HG03066 (cell line): ENCODE results near the gene RAD52.

Experiments
- ATAC-seq: cut with Tn5 transposase; IDR thresholded peaks from one replicate; pipeline ENCODE4 v1.9.1; 2021; ENCODE audit warnings: low read depth; ENCODE audit not compliant: unreplicated experiment

The RAD52 gene

GRCh38 chr12:880656-881055 is 68.8 kb downstream of the RAD52 start:
- ATAC-seq, result no peak

- ATAC-seq, result no peak
These were observed 69.9 kb downstream of the RAD52 start for GRCh38 chr12:879641-880040.

DNA sequence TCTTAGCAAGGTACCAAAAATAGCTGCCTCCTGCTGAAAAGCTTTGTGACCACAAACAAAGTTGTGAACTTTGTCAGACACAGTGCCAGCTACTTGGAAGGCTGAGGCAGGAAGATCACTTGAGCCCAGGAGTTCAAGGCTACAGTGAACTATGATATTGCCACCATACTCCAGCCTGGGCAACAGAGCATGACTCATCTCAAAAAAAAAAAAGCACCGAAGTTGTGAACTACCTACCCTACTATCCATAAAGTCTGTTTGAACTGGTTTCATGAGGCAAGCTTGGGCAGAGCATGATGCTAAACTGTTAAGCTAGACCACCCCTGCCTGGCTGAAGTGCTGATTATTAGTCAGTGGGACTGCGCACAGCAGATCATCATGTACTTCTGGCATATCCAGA is 75.5 kb downstream of the RAD52 start:
- no peak for ATAC-seq

- no peak for ATAC-seq
These were observed 79.1 kb downstream of the RAD52 start for GRCh38 chr12:870378-870777.

DNA sequence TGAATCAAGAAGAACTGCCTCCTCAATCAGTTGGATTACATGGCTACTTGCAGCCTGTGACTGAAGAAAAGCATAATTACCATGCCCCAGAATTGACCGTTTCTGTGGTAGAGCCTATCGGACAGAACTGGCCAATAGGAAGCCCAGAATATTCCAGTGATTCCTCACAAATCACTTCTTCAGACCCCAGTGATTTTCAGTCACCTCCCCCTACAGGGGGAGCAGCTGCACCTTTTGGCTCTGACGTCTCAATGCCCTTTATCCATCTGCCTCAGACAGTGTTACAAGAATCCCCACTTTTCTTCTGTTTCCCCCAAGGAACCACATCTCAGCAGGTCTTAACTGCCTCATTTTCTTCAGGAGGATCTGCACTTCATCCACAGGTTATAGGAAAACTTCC is 80.8 kb downstream of the RAD52 start:
- no peak for ATAC-seq

DNA sequence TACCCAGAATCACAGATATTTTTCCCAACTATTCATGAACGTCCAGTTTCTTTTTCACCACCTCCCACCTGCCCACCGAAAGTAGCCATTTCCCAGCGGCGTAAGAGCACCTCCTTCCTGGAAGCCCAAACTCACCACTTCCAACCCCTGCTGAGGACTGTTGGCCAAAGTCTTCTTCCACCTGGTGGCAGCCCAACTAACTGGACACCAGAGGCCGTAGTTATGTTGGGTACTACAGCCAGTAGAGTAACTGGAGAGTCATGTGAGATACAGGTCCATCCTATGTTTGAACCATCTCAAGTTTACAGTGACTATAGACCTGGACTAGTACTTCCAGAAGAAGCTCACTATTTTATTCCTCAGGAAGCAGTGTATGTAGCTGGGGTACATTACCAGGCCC is 81.6 kb downstream of the RAD52 start:
- no peak for ATAC-seq

GRCh38 chr12:865614-866013 is 83.9 kb downstream of the RAD52 start:
- no peak for ATAC-seq

GRCh38 chr12:863285-863684 is 86.2 kb downstream of the RAD52 start:
- ATAC-seq, result no peak

- ATAC-seq, result no peak
These were observed 87.1 kb downstream of the RAD52 start for GRCh38 chr12:862303-862911.
